DLD1 (cell line): ENCODE measurements around the gene C2CD4C.
"Not testable (repeated sequence)": the region's sequence is repeated elsewhere in the genome, so short reads cannot be mapped to it uniquely, and the experiment has no call there.

ENCODE experiments used
- in situ Hi-C: cut with HindIII; loops from 2 replicates; pipeline ENCODE4 v1.10.0; 2017; ENCODE audit warnings: low sequenced_read_pairs

C2CD4C gene

DNA sequence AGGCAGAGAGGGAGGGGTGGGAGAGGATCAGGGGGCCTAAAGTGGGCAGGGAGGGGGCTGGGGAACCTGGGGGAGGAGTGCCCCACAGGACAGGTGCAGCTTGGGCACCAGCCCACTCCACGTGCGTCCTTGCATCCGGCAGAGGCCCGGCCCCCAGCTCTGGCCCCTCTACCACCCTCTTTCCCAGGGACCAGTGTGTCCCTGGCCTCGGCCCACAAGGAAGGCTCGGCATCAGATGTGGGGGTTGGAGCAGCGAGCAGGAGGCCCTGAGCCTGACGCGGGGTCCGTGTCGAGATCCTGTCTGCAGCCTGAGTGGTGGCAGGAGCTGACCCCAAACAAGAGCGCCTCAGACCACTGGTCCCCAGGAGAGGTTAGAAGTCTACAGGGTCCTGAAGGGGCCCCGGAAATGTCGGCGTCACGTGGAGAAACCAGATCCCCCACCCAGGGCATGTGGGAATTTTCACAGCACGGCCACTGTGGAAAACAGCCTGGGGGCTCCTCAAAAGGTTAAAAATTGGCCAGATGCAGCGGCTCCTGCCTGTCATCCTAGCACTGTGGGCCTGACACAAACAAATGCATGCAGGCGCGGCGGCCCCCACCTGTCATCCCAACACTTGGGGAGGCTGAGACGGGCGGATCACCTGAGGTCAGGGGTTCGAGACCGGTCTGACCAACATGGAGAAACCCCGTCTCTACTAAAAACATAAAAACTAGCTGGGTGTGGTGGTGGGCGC is 30.4 kb upstream of the C2CD4C start:
- in situ Hi-C loops: no loop called here

DNA sequence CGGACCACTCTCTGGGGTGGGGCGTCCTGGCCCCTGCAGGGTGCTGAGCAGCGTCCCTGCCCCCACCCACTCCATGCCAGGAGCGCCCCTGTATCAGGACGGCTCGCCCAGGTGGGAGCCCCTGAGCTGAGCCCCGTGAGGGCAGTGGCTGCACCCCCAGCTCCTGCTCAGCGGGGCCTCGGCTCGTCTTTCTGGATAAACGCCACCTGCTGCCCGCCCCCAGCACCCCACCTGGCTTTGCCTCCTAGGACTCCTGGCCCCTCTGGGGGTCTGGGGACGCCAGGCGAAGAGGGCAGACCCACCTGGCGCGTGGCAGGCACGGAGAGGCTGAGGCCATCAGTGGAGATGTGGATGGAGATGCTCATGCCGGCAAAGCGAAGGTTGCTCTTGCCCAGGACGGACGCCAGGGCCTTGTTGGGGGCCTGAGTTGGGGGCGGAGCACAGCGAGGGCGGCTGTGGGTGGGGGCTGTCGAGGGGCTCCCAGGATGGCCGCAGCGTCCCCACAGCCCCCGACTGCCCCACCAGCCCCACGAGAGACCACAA is 29.5 kb upstream of the C2CD4C start:
- in situ Hi-C loops: no loop called here

DNA sequence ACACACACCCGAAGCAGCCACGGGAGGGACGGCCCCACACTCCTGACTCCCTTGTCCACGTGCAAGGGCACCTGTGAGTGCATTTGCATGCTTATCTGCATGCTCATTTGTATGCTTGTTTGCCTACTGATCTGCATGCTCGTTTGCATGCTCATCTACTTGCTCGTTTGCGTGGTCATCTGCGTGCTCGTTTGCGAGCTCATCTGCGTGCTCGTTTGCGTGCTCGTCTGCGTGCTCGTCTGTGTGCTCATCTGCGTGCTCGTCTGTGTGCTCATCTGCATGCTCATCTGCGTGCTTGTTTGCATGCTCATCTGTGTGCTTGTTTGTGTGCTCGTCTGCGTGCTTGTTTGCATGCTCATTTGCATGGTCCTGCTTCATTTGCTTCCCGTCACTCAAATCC is 28.1 kb upstream of the C2CD4C start:
- in situ Hi-C loops: no loop called here

DNA sequence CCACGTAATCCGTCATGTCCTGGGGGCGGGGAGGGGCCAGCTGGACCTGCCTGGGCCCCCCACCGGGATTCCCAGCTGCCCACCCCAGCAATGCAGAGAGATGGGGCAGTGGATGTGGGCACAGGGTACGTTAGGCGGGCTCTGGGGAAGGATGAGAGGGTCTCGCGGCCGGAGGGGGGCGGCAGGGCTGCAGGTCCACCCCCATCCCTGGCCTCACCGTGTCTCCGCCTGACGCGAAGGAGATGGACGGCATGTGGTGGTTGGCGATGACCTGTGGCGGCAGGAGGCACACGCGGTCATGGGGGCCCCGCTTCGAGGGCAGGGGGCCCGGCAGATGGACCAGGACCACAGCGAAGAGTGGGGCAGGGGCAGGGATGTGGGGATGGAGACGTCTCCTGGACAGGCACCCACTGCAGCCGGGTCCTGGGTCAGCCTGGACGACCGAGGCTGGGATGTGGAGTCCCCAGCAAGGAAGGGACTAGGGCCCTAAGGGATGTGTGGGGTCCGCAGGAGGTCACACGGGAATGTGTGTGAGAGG is 27.5 kb upstream of the C2CD4C start:
- in situ Hi-C loops: no loop called here

DNA sequence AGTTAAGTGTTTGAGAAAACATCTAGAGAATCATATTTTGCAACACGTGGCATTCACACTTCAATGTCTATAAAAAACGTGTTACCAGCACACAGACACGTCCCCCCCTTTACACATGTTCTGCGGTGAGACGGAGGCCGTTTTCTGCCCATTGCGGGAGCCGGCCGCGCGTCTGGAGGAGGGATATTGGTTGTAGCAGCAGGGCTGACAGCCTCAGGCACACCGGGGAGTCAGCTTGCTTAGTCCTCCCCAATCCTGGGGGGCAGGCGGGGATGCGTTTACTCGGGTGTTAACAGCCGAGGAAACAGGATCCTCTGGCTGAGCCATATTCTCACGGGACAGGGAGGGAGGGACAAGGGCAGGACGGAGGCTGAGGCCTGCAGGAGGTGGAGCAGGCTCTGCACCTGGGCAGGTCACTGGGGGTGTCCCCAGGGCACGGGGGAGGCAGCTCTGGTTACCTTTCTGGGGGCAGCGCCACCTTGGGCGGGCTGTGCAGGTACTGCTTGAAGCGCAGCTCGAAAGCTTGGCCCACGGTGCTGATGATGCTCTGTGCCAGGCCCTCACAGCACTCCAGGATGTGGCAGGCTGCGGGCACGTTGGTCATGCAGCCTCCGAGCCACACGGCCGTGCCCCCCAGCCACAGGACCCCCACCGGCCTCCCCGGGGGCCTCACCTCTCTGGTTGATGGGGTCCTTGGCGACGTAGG is 26.9 kb upstream of the C2CD4C start:
- in situ Hi-C loops: no loop called here

DNA sequence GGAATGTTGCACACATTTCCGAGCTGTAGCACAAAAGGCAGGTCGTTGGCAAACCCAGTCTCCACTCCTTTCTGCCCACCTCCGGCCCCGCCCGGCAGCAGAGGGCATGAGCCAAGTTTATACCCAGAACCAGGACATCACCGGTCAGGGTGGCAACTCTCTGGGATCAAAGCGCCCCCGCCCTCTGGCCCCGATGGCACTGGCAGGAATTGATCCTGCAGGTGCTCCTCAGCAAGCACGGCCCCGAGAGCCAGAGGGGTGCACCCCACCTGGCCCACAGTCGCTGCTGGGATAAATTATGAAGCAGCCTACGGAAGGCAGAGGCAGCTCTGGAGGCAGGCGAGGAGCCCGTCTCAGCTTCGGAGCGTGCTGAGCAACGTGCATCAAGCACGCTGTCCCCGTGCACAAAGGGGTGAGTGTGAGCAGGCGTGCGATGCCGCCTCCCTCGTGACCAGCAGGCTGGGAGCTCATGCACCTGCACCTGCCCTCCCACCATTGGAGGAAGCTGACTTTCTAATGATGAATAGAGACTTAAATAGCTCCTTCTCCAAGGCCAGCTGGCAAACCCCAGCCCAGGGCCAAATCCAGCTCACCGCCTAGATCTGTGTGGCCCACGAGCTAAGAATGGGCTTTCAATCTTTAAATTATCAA is 26.2 kb upstream of the C2CD4C start:
- in situ Hi-C loops: no loop called here

DNA sequence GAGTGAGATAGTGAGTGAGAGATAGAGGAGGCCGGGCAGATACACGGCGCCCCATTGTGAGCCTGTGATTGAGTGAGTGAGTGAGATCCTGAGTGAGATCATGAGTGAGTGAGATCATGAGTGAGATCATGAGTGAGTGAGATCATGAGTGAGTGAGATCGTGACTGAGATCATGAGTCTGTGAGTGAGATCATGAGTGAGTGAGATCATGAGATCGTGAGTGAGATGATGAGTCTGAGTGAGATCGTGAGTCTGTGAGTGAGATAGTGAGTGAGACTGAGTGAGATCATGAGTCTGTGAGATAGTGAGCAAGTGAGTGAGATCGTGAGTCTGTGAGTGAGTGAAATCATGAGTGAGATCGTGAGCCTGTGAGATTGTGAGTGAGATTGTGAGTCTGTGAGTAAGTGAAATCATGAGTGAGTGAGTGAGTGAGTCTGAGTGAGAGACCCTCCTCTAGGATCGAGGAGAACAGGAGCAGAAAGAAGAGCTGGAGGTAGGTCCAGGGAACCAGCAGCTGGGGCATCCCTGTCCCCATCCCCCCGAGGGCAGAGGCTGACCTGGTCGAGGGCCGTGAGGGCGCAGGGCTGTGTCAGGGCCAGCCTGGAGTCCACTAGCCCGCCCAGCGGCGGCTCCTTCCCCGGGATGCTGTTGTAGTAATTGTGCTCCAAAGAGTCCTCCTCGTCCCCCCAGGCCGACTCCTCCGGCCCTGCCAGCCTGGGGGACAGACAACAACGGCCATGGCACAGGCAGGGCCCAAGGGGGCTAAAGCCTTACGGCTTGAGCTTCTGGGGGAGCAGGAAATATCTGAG is 25.4 kb upstream of the C2CD4C start:
- in situ Hi-C loops: no loop called here

DNA sequence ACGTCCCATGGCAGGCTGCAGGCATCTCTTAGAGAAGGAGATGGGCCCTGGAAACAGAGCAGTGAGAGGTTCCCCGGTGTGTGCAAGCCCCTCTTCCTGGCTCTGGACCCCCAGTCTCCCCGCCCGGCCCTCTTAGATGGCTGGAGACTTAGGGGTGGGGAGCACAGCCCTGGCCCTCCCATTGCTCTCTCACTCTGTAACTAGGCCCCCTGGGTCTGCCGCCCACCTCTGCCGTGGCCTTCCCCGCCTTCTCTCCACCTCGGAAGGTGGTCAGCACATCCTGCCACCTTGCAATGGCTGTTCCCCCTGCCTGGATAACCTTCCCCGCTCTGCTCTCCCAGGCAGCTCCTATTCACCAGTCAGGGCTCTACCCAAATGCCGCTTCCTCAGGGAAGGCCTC is 21.8 kb upstream of the C2CD4C start:
- in situ Hi-C loops: no loop called here

DNA sequence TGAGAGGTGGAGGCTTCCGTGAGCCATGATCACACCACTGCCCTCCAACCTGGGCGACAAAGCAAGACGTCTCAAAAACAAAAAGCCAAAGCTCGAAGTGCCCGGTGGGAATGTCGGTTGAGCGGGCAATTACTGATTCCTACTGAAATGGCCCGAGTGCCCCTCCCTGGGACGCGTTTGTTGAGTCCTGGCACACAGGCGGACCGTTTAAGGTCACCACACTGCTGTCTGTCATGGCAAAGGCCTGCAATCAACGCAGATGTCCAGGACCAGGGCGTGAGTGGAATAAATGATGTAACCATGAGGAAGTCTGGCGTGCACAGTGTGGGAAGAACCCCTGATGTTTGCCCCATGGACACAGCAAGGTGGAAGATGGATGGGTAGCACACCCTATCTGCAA is 19.2 kb upstream of the C2CD4C start:
- in situ Hi-C loops: no loop called here

DNA sequence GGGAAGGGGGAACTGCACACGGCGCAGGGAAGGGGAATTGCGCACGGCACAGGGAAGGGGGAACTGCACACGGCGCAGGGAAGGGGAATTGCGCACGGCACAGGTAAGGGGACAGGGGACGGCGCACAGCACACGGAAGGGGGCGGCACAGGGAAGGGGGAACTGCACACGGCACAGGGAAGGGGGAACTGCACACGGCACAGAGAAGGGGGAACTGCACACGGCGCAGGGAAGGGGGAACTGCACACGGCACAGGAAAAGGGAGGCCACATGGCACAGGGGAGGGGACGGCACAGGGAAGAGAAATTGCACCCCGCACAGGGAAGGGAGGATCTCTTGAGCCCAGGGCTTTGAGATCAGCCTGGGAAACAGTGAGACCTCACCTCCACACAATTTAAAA is 18.7 kb upstream of the C2CD4C start:
- in situ Hi-C loops: not testable (repeated sequence)

DNA sequence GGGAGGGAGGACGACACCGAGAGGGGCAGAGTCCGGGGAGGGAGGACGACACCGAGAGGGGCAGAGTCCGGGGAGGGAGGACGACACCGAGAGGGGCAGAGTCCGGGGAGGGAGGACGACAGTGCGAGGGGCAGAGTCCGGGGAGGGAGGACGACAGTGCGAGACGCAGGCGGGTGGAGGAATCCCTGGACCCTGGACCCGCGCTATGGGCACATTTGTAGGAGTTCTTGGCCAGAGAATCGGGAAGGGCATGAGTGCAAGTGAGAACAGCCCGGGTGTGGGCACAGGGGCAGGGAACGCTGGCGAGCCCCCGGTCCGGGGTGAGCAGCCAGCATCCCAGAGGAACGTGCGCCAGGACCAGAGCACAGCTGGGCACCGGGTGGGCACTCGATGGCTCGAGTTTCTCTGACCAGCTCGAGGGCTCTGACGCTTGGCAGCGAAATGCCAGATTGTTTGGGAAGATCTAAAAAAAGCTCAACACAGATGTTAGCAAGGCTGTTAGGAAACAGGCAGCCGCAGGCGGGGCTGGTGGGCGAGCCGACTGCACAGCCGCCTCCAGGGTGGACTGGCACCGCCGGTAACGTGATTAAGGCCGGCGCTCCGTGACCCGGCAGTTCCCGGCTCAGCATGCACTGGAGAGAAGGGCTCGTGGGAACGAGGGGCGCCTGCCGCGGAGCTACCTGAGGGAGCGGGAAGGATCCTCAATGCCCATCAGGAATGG is 17.9 kb upstream of the C2CD4C start:
- in situ Hi-C loops: no loop called here

DNA sequence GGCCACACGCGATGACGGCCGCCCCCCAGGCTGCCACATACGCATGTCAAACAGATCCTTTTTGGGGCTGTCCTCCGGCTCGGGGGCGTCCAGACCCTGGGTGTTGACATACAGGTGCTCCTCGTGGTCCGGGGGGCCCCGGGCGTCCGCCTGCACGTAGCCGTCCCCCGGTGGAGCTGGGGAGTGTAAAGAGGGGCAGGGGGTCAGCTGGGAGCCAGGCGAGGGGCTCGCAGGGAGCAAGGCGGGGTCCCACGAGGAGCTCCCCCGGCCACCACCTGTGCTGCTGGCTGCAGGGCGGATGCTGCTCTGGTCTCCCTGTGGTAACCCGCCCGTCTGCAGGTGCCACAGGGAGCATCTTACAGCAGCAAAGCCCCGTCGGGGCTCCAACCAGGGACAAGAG is 16.1 kb upstream of the C2CD4C start:
- in situ Hi-C loops: no loop called here

DNA sequence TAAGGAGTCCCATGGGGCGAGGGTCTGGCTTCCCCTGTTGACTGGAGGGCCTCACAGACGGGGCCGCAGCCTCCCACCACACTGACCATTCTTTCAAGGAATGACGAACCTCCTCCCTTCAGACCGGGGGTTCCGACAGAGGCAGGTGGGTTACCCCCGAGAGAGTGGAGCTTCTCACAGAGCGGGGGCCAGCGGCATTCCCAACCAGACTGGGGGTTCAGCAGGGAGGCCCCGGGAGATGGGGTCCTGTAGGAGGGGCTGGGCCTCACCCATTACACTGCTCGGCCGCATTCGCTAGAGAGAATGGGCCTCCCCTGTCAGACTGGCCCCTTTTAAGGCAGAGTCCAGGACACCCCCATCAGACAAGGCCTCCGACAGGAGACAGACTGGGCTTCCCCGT is 15.6 kb upstream of the C2CD4C start:
- in situ Hi-C loops: no loop called here

DNA sequence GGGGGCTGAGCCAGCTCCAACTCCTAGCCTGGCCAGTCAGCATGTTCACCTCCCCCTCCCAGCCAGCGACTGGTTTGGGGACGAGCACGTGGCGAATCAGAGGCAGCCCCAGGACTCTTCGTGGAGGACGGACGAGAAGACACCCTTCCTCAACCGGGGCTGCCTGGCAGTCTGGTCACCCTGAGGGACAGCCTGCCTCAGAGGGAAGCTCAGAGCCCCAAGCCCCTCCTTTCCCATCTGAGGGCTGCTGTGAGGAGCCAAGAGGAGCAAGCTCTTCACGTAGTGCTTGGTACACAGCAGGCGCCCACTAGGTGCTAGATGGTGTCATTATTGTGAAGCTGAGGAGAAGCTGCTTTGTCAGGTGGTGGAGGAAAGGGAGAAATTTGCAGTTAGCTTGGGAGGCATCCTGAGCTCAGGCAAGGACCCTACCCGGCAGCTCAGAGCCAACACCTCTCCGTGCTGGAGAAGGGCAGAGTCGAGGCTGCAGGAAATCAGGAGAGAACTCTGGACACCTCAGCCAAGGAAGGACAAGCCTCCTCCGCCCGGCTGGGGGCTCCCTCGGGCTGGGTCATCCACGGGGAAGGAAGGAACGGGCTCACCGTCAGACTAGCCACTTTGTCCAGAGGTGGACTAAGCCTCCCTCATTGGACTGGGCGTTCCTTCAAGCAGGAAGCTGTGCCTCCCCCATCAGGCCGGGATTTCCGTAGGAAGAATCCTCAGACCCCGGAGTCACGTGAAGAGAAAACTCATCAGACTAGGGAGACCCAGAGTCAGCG is 14.9 kb upstream of the C2CD4C start:
- in situ Hi-C loops: no loop called here

DNA sequence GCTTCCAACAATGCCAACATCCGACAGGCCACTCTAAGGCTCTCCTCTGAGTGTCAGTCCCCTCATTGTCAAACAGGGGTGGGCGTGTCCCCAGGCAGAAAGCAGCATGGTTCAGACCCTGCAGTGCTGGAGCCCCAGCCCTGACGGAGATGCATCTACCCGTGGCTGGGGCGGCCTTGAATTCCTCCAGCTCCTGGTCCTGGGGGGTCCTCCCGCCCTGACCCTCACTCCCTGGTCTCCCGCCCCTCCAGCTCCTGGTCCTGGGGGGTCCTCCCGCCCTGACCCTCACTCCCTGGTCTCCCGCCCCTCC is 13.9 kb upstream of the C2CD4C start:
- in situ Hi-C loops: not testable (repeated sequence)

DNA sequence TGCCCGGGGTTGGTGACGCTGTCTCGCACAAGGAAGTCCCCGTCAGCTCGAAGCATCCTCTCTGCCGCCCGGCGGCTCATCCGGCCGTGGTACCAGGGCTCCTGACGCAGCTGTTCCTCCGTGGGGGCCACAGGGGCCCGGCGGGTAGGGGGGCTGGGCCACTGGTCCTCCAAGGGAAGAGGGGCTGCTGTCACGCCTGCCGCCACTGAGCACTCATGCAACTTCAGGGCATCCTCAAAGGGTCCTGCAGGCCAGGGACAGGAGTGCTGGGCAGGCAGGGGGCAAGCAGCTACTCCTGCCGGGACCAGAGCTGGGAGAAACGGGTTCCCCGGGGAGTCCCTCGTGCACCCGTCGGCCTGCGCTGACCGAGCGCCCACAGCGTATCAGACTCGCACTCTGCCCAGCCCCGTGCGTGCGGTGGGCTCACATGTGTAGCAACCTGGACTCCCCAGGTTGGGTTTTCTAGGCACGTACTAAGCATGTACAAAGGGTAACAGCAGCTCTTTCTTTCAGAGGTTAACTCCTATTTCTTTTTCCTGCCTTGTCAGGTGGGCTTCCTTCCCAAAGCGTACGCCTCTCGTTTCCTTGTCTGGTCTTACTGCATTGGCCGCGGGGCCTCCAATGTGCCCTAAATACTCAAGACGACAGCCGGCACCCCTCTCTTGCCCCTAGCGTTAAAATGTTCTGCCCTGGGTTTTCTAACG is 13.4 kb upstream of the C2CD4C start:
- in situ Hi-C loops: no loop called here

DNA sequence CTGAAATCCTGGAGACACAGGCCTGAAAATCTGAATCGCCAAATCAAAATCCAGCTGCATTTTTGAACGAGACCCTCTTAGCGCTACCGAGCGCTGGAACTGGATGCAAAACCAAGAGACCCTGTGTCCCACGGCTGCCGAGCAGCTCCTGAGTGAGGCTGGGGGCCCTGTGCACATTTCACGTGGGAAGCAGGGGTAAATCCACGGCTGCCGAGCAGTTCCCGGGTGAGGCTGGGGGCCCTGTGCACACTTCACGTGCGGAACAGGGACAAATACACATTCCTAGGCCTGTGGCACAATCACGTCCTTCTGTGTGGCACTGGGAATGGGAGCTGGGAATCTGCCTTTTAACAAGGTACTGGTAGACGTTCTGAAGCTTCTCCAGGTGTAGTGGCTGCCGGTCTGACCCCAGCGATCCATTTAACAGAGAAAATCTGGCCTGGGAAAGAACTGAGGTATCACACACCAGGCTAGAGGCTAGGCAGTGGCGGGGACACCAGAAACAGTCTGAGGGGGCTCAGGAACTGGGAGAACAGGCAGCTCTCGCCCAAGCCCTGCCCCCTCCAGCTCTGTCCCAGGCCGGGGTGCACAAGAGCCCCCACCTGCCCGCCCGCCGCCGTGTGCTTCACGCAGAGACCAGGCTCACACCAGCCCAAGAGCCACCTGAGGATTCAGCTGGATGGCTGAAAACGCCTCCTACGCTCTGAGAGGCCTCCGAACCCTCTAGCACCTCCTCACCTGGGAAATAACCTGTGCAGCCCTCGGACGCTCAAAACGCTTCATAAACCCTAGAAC is 11.0 kb upstream of the C2CD4C start:
- in situ Hi-C loops: no loop called here
